HG03575 (cell line): ENCODE measurements around the gene PCP4.

Experiments
- ATAC-seq: cut with Tn5 transposase; IDR thresholded peaks from one replicate; pipeline ENCODE4 v1.9.1; 2021; ENCODE audit not compliant: unreplicated experiment, insufficient number of reproducible peaks, low FRiP score; ENCODE audit errors: extremely low read depth

Gene PCP4

DNA sequence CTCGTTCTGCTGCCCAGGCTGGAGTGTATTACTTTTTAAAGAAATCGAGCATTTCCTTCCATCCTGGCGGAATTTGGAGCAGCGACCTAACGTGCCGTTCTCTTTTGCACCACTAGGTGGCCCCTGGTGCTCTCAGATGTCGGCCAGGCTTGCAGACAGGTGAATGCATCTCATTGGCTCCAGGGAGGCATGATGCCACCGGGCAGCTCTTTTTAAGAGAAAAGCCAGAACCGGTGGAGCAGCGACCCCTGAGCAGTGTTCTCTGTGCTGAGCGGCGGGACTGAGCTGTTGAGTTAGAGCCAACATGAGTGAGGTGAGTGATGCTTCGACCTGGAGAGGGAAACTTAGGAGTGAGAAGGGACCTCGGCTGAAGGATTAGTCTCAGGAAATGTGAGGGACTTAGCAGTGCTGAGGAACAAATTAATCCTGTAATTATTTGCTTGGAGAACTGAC lies at the start of gene PCP4:
PCP4 (plus strand) TSS at position 241 of the 453 bp plus-strand sequence; CDS start at position 305, 64 bp downstream.
- no peak for ATAC-seq

- ATAC-seq: no peak
Measured at GRCh38 chr21:39818557-39818956, 48.7 kb upstream of the PCP4 start.

GRCh38 chr21:39822042-39822441 lies 45.2 kb upstream of the PCP4 start:
- no peak for ATAC-seq

DNA sequence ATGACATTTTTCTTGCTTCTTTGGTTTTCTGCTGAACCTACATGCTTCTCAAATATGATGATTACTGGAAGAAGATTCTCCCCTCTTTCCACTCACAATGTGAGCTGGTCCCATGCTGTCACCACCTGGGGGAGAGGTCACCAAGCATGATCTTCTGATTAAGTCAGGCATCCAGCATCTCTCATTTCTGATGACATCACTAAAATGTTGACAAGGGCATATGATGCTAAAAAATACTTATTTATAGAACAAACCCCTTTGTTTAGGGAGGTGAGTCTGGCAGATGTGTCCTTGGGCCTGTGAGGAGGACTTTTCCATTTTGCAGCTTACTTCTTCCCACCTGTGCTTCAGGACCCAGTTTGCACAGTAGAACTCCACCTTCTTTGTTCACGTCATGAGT lies 42.0 kb upstream of the PCP4 start:
- ATAC-seq: no peak

DNA sequence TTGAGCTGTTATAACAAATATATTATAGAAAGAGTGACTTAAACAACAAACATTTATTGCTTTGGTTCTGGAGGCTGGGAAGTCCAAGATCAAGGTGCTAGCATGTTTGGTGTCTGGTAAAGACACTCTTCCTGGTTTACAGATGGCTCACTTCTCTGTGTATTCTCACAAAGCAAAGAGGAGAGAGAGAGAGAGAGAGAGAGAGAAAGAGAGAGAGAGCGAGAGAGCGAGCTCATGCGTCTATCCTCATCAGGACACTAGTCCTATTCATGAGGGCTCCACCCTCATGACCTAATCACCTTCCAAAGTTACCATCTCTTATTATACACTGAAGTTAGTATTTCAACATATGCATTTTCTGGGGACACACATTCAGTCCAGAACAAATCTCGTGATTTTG lies 32.7 kb upstream of the PCP4 start:
- no peak for ATAC-seq

DNA sequence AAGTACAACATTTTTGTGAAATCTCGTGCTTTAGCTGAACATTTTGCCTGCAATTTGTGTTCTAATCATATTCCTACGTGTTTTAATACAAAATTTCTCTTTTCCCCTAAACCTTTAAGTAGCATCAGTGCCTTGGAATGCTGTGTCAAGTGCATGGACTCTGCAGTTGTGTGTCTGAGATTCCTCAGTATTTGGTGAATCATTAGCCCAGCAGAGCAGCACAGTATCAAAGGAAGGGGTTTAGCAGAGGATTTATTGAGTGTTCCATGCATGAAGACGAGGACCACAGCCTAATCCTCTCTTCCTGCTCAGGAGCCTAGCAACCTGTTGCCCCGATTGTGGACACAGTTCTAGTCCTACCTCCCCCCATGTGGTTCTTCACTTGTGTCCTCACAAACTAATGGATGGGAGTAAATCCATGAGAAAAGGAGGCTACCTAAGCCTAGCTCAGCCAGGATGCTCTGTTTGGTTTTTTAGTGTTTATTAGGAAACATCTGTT lies 29.3 kb upstream of the PCP4 start:
- no peak for ATAC-seq

- no peak for ATAC-seq
Measured at GRCh38 chr21:39840373-39841097, 26.7 kb upstream of the PCP4 start.

DNA sequence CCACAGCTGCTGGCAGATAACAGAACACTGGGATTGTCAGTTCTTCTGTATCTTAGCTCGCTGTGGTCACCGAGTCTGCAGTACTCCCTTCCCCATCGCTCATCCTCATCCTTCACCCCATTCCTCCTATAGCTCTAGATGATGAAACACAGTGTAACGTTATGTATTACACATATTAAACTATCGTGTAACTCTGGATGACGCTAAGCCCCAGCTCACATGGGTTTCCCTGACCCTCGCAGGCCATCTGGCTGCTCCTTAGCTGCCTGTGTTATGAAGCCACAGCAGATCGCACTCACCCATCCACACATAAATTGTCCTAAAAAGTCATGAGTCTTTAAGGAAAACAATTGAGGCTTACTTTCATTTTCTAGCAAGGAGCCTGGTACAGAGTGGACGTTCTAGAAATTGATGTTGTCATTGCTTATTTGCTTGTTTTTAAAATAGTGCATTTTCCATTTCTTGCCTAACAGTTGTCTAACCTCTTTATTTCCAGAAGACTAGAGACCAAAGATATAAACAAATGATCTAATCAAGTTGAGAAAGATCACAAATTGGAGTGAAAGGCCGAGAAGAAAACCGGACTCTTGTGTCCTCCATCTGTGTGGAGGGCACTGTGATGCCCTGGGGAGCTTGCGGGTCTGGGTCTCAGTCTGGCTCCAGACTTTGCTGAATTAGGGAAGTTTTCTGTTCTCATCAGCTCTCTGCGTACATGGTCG lies 24.3 kb upstream of the PCP4 start:
- ATAC-seq: no peak

DNA sequence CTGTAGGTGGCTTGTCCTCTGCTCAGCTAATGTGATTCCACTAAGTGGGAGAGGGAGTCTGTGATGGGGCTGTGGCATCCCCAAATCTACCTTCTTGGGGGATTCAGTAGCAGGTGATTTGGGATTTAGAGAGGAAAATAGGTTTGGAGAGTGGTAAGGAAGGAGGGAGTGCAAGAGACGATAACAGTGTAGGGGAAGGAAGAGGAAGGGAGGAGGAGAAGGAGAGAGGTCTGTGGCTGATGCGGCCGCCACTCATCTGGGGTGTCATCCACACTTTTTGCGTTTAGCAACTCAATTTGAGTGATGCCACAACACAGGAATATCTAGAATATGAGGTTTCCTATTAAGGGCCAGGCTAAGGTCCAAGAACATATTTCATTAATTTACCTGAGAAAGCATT lies 23.8 kb upstream of the PCP4 start:
- ATAC-seq: no peak

DNA sequence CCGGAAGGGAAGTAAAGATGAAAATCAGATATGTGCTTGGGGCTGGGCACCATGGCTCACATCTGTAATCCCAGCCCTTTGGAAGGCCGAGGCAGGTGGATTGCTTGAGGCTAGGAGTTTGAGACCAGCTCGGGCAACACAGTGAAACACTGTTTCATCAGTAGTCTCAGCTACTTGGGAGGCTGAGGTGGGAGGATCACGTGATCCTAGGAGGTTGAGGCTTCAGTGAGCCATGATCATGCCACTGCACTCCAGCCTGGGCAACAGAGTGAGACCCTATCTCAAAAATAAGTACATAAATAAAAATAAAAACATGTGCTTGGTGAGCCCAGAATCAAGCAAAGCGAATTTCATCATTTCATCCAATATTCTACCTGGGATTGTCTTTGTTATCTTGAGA lies 23.3 kb upstream of the PCP4 start:
- no peak for ATAC-seq

- no peak for ATAC-seq
Measured at GRCh38 chr21:39845571-39846130, 21.6 kb upstream of the PCP4 start.

GRCh38 chr21:39847877-39848276 lies 19.4 kb upstream of the PCP4 start:
- no peak for ATAC-seq

- no peak for ATAC-seq
Measured at GRCh38 chr21:39849014-39849655, 18.1 kb upstream of the PCP4 start.

DNA sequence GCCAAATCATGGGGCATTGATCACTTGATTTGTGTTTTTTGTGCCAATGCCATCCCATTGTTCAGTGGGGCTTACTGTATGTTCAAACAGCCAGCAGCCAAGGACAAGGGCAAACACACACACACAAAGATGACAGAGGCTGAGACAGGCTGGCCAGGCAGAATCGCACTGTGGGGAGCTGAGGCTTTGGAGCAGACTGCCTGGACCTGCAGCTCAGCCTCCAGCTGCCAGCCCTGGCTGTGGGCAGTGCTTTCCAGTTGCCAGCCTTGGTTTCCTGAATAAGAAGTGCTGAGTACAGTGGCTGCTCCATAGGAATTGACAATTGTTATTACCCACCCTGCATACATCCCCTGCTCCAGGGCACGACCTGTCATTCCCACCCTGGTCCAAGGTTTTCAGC lies 16.9 kb upstream of the PCP4 start:
- ATAC-seq: no peak

- ATAC-seq: no peak
Measured at GRCh38 chr21:39851002-39851618, 16.1 kb upstream of the PCP4 start.

DNA sequence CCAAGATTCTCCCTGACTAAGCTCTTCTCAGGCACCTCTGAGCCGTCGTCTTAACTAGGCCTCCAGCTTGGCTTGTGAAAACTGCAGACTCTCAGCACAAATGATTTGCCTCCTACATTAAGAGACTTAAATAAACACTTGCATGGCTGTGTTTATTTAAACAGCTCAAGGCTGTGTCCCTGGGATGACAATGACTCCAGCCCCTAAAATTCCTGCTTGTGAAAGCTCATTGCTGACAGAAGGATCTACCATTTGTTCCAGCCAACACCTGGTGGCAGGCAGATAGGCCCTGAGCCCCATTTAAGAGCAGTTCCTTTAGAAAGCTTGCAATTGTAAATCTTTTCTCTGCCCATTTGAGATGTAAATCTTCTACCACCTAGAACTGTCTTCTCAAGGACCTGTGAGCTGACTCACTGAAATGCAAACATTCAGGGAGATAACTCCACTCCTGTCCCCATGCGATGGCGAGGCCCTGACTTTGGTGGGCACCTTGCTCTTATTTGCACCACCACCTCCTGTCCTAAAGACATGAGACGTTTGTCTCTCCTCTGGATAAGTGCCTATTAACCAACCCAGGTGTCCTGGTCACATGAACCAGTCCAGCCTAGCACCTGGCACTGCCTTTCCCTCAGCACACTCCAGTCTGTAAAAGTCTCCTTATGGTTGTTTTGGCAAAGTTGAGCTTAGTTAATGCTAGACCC lies 15.1 kb upstream of the PCP4 start:
- no peak for ATAC-seq

DNA sequence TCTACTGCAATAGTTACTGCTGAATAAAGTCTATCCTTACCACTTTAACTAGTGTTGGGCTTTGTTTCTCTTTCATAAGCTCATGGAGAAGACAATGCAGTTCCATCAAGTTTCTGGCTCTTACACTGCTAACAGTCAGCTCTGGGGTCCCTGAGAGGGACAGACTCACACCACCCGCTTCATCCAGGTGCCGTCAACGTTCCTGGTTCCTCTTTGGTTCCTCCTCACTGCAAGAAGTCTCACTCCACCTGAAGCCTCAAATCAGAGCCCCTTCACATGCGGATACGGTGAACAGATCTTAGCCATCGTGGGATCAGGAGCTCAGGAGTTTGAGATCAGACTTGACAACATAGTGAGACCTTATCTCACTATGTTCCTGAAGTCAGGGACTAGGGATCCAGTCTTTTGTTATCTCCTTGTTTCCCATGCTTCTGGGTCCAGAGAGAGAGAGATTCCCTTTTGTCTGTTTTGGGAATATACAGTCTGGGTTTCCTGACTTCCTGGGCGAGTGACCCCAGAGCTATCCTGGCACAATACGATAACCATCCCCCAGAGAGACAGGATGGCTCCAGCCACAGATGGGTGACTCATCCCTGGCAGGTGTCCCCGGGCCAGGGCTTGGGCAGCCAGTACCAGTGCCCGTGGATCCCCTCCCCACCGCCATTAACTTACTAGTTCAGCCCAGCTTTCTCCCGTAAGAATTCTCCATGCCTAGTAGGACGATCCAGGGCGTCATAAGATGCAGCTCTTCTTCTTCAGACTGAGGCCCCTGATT lies 14.3 kb upstream of the PCP4 start:
- ATAC-seq: no peak

- no peak for ATAC-seq
Measured at GRCh38 chr21:39854572-39854971, 12.7 kb upstream of the PCP4 start.
